Activated CD4-positive, alpha-beta memory T cell treated with anti-CD3 and anti-CD28 coated beads for 36 hours (primary cell): ENCODE measurements around the gene KREMEN2. TPM values are rescaled to one million over a fixed set of nuclear protein-coding genes. Genes with fewer than 3 reads are reported as not detected.
"Not testable (repeated sequence)": the region's sequence is repeated elsewhere in the genome, so short reads cannot be mapped to it uniquely, and the experiment has no call there.

Source experiments
- CTCF ChIA-PET: fragments of 350-600 bp; sonication (Branson Sonifier 250); formaldehyde crosslinking; loops from one replicate; lab custom pipeline; 2021; ENCODE audit warnings: antibody characterized with exemption, inconsistent platforms; lab: Charles Lee
- POLR2A ChIA-PET: fragments of 350-600 bp; sonication (Branson Sonifier 250); formaldehyde crosslinking; loops from one replicate; lab custom pipeline; 2021; ENCODE audit warnings: antibody characterized with exemption; lab: Charles Lee
- DNase-seq: peaks from one replicate; pipeline ENCODE4 v3.0.0-alpha.2; 2020
- H3K27ac Mint-ChIP-seq: one replicate; pipeline ENCODE4 v1.8.0; 2021; ENCODE audit warnings: mixed read lengths
- H3K27me3 Mint-ChIP-seq: one replicate; pipeline ENCODE4 v1.8.0; 2021; ENCODE audit warnings: mixed read lengths
- H3K36me3 Mint-ChIP-seq: one replicate; pipeline ENCODE4 v1.8.0; 2021; ENCODE audit warnings: mixed read lengths
- H3K4me1 Mint-ChIP-seq: one replicate; pipeline ENCODE4 v1.8.0; 2021; ENCODE audit warnings: low read depth, mixed read lengths
- H3K4me3 Mint-ChIP-seq: one replicate; pipeline ENCODE4 v1.8.0; 2021; ENCODE audit warnings: mild to moderate bottlenecking, mixed read lengths
- H3K9me3 Mint-ChIP-seq: one replicate; pipeline ENCODE4 v1.8.0; 2021; ENCODE audit warnings: mixed read lengths
- intact Hi-C: fragments of 100-400 bp; cut with micrococcal nuclease; formaldehyde crosslinking; loops from one replicate; pipeline ENCODE4 v1.15.1; 2023
- total RNA-seq, 2 experiments: library from RNA; stranded (reverse); gene quantifications; one replicate each; pipeline ENCODE4 v1.2.3, GENCODE V29; 2021

KREMEN2 gene
- total RNA-seq, 2 experiments from 2014 or later = not detected

DNA sequence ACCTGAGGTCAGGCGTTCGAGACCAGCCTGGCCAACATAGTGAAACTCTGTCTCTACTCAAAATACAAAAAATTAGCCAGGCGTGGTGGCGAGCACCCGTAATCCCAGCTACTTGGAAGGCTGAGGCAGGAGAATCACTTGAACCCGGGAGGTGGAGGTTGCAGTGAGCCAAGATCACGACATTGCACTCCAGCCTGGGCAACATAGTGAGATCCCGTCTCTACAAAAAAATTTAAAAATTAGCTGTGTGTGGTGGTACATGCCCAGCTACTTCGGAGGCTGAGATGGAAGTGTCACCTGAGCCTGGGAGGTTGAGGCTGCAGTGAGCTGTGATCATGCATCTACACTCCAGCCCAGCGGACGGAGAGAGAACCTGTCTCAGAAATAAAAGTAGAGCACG is 20.4 kb upstream of the KREMEN2 start:
- peaks cover 24% of the 10 kb centered on the region for H3K36me3 Mint-ChIP-seq
- intact Hi-C loops, POLR2A ChIA-PET, DNase-seq, H3K9me3 Mint-ChIP-seq, H3K4me3 Mint-ChIP-seq, H3K27ac Mint-ChIP-seq, H3K27me3 Mint-ChIP-seq, H3K4me1 Mint-ChIP-seq: not testable (repeated sequence)
- CTCF ChIA-PET = interaction anchor here (0.6 to 5.2 kb wide), 2 partner anchors 17 to 22 kb away, joined by 3 to 21 read pairs; no protein-coding TSS in a partner anchor

DNA sequence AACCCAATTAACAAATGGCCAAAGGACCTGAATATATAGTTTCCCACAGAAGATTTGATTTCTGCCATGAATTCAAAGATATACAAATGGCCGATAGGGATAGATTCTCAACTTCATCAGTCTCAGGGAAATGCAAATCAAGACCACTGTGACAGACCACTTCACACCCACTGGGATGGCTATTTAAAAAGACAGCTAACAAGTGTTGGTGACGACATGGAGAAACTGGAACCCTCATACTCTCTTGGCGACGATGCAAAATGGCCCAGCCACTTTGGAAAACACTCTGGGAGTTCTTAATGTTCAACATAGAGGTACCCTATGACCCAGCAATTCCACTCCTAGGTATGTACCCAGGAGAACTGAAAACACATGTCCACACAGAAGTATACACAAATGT is 17.4 kb upstream of the KREMEN2 start:
- peaks cover 19% of the 10 kb centered on the region for H3K36me3 Mint-ChIP-seq
- H3K4me3 Mint-ChIP-seq = no peak overlapping the region
- no peaks in the 10 kb centered on the region for H3K27me3 Mint-ChIP-seq
- no peak overlapping the region for H3K27ac Mint-ChIP-seq
- DNase-seq = no peak
- CTCF ChIA-PET = no interaction called here
- POLR2A ChIA-PET = interaction anchor here (1.0 kb wide), 1 partner anchor 13 kb away, joined by 4 read pairs; no protein-coding TSS in a partner anchor
- intact Hi-C loops = no loop called here
- H3K9me3 Mint-ChIP-seq = no peaks in the 10 kb centered on the region
- no peaks in the 10 kb centered on the region for H3K4me1 Mint-ChIP-seq

DNA sequence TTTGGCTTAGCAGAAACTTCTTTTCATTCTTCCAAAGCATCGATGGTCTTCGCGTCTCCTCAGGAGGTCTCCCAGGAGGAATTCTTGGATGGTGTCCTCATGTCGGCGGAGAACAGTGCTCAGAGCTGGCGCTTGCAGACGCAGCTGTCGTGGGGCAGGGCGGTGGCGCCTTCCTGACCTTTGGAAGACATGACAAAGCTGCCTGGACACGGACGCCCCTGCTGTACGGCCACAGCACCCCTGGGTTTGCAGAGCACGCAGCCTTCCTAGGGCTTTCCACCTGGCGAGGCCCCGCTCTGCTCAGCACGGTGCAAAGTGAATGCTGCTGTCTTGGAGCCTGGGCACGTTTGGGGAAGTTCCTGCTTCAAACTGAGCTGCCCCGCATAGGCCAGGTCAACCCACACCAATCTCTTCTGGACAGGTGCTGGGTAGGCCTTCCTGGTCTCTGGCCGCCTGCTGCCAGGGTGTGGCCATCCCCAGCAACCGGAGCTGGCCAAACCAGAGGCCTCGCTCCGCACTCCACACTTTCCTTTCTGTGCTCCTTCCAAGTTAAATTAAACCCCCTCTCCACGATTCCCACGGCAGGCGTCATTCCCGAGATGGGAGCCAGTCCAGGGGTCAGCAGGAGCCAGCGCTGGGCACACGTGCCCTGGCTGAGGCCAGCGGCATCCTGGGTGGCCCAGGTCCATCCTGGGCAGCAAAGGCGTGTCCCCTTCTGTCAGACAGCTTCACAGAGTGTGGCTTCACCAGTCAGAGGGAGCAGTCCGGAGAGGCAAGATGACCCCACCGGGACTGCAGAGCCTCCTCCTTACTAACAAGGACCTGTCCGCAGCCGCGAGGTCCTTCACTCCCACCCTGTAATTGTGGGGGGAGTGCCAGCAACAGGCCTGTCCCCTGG is 15.0 kb upstream of the KREMEN2 start:
- no peak for DNase-seq
- intact Hi-C loops = no loop called here
- CTCF ChIA-PET = interaction anchor here (1.1 kb wide), 1 partner anchor 82 kb away, joined by 3 read pairs; no protein-coding TSS in a partner anchor

DNA sequence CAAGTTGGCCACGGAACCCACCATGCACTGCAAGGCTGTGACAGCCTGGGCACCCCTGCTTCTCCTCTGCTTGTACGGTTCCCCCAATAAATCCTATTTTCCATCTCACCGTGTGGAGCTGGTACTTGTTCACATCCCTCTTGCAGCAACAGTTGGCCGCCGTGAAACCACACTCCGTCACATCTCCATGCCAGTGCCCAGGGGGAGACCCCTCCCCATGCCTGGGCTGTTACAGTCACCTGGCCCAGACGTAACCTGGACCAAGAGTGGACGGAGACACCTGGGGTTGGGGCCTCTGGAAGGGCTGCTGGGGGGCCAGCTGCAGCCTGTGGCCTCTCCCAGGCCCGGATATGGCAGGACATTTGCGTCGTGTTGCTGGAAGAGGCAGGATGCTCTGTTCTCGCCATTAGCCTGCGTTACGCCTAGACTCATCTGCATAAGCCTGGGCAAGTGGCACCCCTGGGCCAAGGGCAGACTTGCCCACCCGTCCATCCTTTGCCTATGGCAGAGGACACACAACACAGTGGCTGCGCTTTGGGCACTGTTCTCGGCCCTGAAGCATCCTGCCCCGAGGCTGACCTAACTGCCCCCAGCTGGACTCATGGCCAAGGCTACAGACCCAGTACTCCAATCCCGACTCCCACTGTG is 14.2 kb upstream of the KREMEN2 start:
- Mint-ChIP-seq H3K4me1 (no peaks in the 10 kb centered on the region), H3K4me3 (no peak overlapping the region), H3K9me3 (no peaks in the 10 kb centered on the region), H3K36me3 (peaks cover 8% of the 10 kb centered on the region), H3K27ac (no peak overlapping the region), H3K27me3 (peaks cover 4% of the 10 kb centered on the region)
- CTCF ChIA-PET = no interaction called here
- no peak for DNase-seq
- POLR2A ChIA-PET = no interaction called here
- intact Hi-C loops = no loop called here

More for the DNA sequence above, 15.0 kb upstream of the KREMEN2 start:
- Mint-ChIP-seq H3K27me3 (no peaks in the 10 kb centered on the region), H3K9me3 (no peaks in the 10 kb centered on the region), H3K36me3 (peaks cover 8% of the 10 kb centered on the region), H3K4me3 (no peak overlapping the region), H3K27ac (no peak overlapping the region), H3K4me1 (no peaks in the 10 kb centered on the region)
- POLR2A ChIA-PET = no interaction called here

DNA sequence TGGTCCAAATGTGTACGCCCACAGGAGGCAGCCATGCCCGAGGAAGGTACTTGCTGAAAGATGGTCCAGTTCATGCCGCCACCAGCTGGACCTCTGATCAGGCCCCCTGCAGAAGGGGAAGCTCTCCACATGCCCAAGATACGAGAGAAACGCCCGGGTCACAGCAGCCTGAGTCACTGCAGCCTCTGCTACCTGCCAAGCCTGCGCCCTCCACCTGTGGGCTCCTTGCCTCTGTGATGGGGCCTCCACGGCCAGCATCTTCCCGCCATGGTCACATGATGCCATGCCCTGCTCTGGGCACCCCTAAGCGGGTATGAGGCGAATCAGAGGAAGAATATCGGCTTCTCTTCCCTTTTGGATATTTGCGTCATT is 13.7 kb upstream of the KREMEN2 start:
- DNase-seq = no peak
- POLR2A ChIA-PET = no interaction called here
- Mint-ChIP-seq H3K4me1 (no peaks in the 10 kb centered on the region), H3K27me3 (peaks cover 4% of the 10 kb centered on the region), H3K9me3 (no peaks in the 10 kb centered on the region), H3K27ac (no peak overlapping the region), H3K4me3 (no peak overlapping the region), H3K36me3 (peaks cover 8% of the 10 kb centered on the region)
- intact Hi-C loops = no loop called here
- CTCF ChIA-PET = no interaction called here

DNA sequence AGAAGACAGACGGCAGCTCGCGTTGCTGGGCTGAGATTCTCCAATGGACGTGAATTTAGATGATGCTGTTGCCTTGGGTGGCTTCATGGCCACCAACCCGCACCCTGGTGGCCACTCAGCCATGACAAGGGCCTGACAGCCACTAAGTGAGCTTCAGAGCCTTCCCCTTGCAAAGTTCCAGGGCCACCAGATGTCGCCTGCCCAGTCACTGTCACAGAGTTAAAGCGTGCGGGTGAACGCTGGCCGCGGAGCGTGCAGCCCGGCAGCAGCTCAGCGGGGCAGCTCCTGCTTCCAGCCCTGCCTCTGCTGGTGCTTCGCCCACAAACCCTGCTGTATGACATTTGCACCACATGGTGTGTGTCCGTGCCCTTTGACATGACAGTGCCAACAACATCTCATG is 13.3 kb upstream of the KREMEN2 start:
- POLR2A ChIA-PET = no interaction called here
- Mint-ChIP-seq H3K4me1 (no peaks in the 10 kb centered on the region), H3K4me3 (no peak overlapping the region), H3K27me3 (peaks cover 4% of the 10 kb centered on the region), H3K9me3 (no peaks in the 10 kb centered on the region), H3K27ac (no peak overlapping the region), H3K36me3 (peaks cover 8% of the 10 kb centered on the region)
- intact Hi-C loops = no loop called here
- DNase-seq = no peak
- CTCF ChIA-PET = no interaction called here

DNA sequence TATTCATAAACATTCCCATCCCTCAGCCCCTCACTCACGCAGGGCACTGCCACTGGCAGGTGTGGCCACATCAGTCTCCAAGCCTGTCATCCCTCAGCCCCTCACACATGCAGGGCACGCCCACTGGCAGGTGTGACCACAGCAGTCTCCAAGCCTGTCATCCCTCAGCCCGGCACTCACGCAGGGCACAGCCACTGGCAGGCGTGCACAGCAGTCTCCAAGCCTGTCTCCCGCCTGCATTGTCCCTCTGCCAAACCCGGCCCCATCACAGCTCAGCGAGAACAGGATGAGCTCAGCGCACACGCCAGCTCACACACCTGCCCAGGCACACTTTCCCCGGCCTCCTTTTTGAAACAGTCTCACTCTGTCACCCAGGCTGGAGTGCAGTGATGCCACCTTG is 11.4 kb upstream of the KREMEN2 start:
- ChIA-PET CTCF (interaction anchor here (0.7 to 1.1 kb wide), 3 partner anchors 9 to 85 kb away, joined by 3 read pairs; no protein-coding TSS in a partner anchor), POLR2A (no interaction called here)
- H3K4me1 Mint-ChIP-seq = no peaks in the 10 kb centered on the region
- H3K36me3 Mint-ChIP-seq = peaks cover 3% of the 10 kb centered on the region
- DNase-seq = no peak
- no peak overlapping the region for H3K27ac Mint-ChIP-seq
- peaks cover 18% of the 10 kb centered on the region for H3K27me3 Mint-ChIP-seq
- no peak overlapping the region for H3K4me3 Mint-ChIP-seq
- no peaks in the 10 kb centered on the region for H3K9me3 Mint-ChIP-seq
- intact Hi-C loops = no loop called here

DNA sequence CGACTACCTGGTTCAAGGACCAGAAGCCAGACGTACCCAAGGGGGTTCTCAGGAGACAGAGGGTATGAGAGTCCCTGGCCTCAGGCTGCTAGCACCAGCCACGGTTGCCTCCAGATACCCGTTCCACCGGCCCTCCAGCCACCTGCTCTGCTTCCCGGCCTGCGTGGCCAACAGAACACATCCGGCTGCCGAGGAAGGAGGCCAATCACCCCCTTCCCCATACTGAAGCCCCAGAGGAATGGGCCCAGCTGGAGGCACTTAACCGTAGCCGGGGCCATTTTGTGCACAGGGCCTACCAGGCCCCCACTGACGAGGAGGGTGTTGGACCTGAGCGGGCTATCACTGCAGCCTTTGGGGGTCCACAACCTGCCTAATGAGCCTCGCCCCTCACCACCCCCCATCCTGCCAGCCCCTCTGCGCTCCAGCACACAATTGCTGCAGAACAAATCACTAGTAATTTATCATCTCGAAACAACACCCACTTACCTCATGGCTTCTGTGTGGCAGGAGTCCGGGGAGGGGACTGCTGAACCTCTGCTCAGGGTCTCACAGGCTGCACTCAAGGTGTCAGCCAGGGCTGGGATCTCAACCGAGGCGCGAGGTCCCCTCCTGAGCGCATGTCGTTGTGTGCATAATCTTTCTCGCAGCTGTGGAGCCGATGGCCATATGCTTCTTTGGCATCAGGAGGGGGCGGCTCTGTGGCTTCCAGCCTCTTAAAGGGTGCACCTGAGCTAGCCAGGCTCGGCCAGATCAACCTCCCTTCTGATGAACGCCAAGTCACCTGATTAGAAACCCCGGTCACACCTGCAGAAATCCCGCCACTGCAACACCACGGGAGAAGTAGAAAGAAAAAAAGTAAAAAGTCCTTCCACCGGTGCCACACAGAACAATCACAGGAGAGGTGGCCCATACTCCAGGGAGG is 10.1 kb upstream of the KREMEN2 start:
- no peaks in the 10 kb centered on the region for H3K4me1 Mint-ChIP-seq
- DNase-seq = no peak
- H3K4me3 Mint-ChIP-seq = no peak overlapping the region
- peaks cover 3% of the 10 kb centered on the region for H3K36me3 Mint-ChIP-seq
- ChIA-PET POLR2A (no interaction called here), CTCF (no interaction called here)
- no peak overlapping the region for H3K27ac Mint-ChIP-seq
- peaks cover 18% of the 10 kb centered on the region for H3K27me3 Mint-ChIP-seq
- no peaks in the 10 kb centered on the region for H3K9me3 Mint-ChIP-seq
- intact Hi-C loops = no loop called here

DNA sequence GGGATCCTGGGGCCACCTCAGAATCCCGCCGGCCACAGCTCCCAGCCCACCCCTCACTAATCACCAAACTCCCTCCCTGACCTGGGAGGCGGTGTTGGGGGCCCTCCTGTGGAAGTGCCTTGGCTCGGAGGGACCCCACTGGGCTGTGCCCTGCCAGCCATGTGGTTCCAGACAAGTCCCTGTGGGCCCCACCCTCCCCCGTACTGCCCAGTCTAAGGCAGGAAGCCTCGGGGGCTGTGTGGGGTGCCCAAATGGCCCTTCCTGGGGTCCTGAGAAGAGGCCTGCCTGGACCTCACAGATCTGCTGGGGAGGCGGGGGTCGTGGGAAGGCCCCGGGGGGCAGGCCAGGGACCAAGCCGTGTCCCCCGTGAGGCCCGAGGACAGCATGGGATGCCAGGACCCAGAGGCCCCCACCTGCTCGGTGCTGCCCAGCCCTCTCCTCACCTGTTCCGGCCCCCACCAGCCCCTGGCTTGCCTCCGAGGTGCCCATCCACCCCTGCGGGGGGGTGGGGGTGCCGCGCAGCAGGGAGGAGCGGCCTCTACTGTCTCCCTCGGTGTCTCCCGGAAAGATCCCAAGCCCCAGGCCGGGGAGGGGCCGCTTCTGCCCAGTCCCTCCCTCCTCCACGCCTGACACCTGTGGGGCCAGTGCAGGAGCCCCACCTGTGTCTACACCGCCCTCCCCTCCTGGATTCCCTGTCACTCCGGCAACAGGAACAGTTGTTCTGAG is 9.3 kb upstream of the KREMEN2 start:
- Mint-ChIP-seq H3K27me3 (peaks cover 19% of the 10 kb centered on the region), H3K27ac (no peak overlapping the region), H3K4me1 (no peaks in the 10 kb centered on the region), H3K4me3 (no peak overlapping the region), H3K9me3 (no peaks in the 10 kb centered on the region), H3K36me3 (no peaks in the 10 kb centered on the region)
- no peak for DNase-seq
- intact Hi-C loops = no loop called here
- CTCF ChIA-PET = no interaction called here
- POLR2A ChIA-PET = no interaction called here

DNA sequence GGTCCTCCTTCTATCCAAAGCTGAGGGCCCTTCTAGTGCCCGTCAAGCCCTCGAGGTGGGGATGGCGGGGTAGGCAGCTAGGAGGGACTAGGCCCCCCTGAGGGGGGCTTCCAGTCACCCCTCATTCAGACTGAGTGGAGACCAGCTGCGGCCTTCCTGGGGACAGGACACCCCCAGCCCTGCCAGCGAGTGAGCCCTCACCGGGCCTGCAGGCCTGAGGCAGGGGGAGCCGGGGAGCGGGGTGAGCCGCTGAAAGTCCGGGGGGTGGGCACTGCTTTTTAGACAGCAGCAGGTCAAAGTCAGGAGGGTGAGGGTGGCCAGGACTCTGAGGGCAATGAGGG is 8.7 kb upstream of the KREMEN2 start:
- intact Hi-C loops = no loop called here
- no peaks in the 10 kb centered on the region for H3K36me3 Mint-ChIP-seq
- no peak overlapping the region for H3K4me3 Mint-ChIP-seq
- CTCF ChIA-PET = no interaction called here
- DNase-seq = no peak
- peaks cover 24% of the 10 kb centered on the region for H3K27me3 Mint-ChIP-seq
- POLR2A ChIA-PET = no interaction called here
- H3K9me3 Mint-ChIP-seq = no peaks in the 10 kb centered on the region
- no peaks in the 10 kb centered on the region for H3K4me1 Mint-ChIP-seq
- H3K27ac Mint-ChIP-seq = no peak overlapping the region

DNA sequence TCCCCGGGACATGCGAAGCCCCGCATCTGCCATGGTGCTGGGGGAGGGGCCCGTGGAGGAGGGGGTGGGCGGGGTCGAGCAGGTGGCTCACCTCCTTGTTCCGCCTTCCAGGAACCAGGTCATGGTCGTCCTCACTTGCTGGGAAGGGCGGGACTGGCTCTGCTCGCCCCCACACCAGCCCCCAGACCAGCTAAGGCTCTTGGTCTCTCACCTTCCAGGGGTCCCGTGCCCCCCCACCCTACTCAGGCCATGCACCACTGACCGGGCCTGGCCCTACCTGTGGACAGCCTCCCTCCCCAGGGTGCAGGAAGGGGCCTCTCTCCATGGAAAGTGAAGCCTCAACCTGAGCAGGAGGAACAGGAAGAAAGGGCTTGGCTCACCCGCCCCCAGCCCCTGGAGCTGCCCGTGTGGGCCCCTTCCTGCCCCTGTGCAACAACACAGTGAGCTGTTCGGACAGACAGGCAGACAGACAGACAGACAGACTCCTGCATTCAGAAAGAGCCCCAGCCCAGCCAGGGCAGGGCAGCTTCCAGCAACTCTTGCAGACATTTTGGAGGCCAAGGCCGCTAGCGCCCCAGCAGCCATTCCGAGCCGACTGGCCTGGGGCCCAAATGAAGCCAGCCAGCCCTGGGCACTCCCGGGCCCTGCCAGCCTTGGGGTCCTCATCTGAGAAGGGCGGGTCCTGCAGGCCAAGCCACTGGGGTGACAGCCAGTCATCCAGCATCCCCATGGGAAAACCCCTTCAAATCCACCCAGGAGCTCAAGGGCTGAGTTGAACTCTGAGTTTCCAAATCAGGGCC is 8.1 kb upstream of the KREMEN2 start:
- POLR2A ChIA-PET = interaction anchor here (0.6 kb wide), 1 partner anchor 33 kb away, joined by 3 read pairs; no protein-coding TSS in a partner anchor
- CTCF ChIA-PET = interaction anchor here (1.5 kb wide), 1 partner anchor 76 kb away, joined by 3 read pairs; no protein-coding TSS in a partner anchor
- H3K27ac Mint-ChIP-seq = no peak overlapping the region

More for the DNA sequence above, 8.1 kb upstream of the KREMEN2 start:
- Mint-ChIP-seq H3K9me3 (no peaks in the 10 kb centered on the region), H3K4me1 (no peaks in the 10 kb centered on the region), H3K27me3 (peaks cover 24% of the 10 kb centered on the region), H3K36me3 (no peaks in the 10 kb centered on the region), H3K4me3 (no peak overlapping the region)
- intact Hi-C loops = no loop called here
- DNase-seq = no peak
